NCI-H1105 treated with DMSO at 0.1 percent for 48 hours (cell line): ENCODE results near the gene GCFC2.
"Not testable (repeated sequence)": the region's sequence is repeated elsewhere in the genome, so short reads cannot be mapped to it uniquely, and the experiment has no call there.

ENCODE experiments used
- DNase-seq: peaks from one replicate; lab custom pipeline; 2025; lab: John Stamatoyannopoulos, UW

The GCFC2 gene

DNA sequence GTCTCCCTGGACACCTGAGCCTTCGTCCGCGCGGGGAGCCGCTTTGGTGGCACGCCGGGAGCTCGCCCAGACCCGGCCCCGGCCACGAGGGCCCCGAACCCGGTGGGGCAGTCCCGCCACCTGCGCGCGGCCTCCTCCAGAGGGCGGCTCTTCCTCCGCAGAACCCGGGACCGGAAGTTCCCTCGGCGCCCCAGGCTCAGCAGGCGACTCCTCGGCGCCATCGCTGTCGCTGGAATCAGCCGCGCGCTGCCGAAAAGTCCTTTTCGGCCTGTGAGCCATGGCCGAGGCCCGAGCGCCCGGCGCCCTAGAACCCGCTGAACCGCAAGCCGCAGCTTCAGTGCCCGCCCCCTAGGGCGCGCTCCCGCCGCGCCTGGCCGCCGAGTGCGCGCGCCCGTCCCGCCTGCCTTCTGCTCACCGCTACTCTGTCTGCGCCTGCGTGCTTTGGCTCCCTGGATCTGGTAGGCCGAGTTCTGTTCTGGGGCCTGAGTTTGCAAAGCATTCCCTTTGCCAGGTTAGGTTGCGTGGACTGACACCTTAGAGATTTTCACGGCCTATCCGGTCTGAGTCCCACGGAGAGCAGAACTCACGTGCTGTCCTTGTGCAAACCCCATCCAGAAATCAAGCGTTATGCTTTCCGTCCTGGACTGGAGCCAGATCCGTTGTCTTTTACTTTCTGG, at the start of gene GCFC2:
Gene GCFC2 (minus strand): TSS at position 339 of the 677 bp plus-strand sequence. CDS start 60 bp downstream, at position 279.
- DNase-seq, result peak; percentile 80

DNA sequence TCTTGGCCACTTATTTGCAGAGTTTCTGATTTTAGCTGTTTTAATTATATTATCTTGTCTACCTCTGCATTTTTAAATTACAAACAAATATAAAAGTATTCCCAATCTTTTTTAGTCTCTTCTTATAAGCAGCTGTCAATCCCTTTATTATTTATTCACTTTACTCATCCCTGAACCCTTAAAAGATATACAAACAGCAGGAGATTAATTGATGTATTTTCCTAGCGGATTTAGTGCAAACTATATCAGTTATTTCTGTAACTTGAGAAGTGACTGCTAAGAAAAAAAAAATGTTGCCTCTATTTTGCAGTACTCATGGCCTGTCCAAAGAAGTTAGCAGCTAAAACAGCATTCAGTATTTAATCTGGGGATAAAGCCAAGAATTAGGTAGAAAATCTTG, 42.1 kb upstream of the GCFC2 start:
- DNase-seq, result no peak

DNA sequence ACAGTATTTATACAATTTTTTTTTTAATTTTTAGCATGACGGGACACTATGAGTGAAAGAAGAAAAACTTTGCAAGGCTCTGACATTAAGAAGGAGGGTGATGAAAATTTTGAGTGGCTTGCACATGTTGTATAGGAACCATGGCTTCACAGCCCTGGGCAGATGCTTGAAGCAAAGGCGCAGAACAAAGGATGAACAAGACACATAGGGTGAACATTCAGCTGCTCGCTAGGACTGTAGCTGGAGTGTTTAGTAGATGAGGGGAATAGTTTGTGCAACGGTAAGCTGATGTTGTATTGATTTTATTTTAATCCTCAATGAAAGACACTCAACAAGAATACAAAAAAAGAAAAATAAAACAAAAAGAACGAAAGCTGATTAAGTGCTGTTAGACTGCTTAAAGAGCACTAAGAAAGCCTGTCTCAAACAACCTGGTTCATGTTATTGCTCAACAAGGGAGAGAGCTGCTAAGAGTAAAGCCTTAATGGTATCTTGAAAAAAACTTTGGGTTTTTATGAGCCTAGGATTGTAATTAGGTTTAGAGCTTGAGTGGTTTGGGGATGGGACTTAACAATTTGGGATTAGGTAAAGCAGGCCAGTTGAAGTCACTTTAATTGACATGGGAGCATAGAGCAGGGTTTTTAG, 41.2 kb upstream of the GCFC2 start:
- no peak for DNase-seq

DNA sequence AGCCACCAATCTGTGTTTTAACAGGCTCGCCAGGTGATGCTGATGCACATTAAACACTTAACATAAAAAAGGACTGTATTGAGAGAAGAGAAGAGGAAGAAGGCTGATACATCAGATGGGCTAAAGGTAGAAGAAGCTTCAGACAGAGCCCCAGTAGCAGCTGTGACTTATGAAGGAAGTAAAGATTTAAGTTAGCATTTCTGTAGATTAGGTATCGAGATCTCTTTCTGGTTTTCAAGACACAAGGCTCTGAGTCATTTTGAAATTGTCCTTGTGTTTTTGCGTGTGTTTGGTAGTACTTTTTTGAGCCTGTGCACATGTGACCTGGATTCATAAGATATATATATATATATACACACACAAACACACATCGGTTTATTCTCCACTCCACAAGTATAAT, 40.6 kb upstream of the GCFC2 start:
- peak; percentile 37 for DNase-seq

DNA sequence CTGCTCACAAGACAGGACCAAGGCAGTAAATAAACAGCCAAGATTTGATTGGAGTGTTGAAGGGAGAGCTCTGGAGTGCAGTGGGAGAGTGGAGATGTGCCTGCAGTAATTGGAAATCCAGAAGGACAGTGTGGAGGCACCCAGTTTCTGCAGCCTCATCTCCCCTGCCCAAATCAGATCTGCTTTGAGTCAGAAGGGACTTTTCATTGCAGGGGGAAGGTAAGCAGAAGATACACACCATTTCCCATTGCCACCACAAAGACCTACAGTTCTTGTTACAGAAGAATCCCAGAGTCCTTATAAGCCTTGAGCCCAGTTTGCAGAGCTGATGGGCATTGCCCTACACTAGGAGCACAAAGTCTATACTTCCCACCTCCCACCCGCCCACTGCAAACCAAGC, 27.2 kb upstream of the GCFC2 start:
- no peak for DNase-seq

DNA sequence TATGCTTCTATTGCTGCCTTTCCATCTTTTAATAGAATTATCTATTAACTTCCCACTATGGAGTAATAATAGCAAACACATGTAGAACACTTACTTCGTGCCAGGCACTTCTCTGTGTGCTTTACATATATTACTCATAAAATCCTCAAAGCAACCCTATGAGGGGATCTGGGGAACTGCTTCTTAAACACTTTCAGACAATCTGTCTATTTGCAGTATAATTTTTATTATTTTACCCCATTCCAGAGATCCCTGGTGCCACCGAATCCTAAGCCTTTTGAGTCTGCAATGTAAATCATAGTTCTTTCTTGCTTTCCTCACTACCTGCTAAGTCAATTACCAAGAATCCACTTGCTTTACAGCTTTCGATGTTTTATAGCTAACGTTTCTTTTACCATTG, 25.6 kb upstream of the GCFC2 start:
- no peak for DNase-seq

DNA sequence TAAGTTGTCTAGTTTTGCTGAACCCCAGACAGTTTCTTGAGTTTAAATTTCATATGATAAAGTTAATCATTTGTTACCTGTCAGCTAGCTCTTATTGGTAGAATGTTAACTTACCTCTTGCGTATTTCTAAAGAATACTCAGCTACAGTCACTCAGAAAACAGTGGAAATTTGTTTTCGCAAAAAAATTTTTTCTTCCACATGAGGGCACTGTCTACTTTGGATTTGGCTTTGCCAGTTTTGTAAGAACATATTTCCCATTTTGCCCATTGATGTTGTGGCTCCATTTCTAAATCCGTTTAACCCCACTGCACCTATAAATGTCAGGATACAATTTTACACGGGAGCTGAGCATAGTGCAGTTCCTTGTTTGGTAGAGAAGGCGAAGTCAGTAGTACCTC, 19.1 kb upstream of the GCFC2 start:
- peak; percentile 20 for DNase-seq

DNA sequence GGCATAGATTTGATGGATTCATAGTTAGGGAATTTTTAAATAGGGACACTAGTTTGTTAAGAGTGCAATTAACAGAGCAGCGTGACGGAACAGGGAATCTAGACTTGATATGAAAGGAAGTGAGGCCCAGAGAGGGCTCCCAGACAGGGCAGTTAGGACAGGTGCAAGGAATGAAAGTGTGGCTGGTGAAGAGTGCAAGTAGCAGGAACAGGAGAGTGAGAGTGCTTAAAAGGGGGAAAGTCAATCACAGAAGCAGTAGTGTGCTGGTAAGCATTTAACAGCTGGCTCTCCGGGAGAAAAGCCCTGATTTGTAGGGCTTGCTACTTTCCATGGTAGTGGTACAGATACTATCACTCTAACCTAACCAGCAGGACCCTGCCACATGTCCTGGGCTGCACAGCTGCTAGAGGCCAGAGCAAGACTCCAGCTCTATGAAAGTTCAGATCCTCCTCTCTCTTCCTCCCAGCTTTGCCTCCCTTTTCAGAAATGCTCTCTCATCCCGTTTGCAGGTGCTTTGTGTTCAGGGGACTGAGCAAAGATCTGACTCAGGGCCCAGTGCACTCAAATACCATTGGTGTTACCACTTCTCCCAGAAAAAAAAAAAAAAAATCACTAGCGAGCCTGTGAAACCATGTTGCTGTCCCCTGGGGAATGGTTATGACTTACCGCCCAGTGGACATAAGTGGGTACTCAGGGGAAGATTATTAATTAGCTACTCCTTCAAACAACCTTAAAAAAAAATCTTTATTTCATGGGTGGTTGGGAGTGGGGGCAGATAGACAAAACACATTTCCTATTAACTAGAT, 18.1 kb upstream of the GCFC2 start:
- no peak for DNase-seq

DNA sequence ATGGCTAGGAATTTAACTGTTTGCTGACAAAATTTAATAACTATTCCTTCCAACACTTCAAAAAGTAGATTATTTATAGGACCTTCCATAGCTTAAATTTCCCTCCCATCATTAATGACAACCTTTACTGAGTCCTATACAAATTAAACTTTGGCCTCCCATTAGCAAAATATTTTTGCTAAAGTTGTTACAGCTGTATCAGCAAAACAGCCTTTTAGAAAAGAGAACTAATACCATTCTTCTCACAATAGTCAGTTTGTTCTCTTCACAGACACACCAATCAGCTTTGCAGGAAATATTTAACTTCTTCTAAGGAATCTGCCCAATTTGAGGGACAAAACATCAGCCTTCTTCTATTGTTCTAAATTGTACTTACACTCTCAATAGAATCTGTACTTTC, 12.0 kb upstream of the GCFC2 start:
- no peak for DNase-seq

DNA sequence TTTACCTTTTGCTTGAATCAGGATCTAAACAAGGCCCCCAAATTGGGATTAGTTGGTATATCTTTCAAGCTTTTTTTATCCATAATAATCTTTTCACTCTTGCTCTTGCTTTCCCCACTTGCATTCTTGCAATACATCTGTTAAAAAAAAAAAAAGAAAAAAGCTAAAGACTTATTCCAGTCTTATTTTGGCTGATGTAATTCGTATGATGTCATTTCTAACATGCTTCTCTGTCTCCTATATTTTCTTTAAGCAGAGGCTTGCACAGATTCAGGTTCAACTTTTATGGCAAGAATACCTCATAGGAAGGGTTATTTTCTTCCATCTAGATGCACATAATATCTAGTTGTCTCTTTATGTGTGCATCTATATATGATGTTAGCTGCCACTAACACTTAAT, 9.8 kb upstream of the GCFC2 start:
- no peak for DNase-seq

DNA sequence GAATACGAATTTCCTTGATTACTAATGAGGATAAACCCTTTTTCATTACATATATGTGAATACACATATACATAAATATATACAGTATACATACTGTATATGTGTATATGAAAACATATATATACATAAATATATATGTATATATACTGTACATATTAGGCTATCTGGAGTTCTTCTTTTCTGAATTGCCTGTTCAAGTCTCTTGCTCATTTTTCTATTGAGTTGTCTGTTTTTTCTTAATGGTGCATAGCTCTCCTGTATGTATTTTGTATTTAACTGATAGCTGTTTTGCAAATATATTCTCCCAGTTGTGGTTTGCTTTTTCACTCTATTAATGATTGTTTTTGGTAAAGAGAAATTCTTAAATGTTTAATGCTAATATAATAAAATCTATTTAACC, 8.9 kb upstream of the GCFC2 start:
- DNase-seq, result no peak

DNA sequence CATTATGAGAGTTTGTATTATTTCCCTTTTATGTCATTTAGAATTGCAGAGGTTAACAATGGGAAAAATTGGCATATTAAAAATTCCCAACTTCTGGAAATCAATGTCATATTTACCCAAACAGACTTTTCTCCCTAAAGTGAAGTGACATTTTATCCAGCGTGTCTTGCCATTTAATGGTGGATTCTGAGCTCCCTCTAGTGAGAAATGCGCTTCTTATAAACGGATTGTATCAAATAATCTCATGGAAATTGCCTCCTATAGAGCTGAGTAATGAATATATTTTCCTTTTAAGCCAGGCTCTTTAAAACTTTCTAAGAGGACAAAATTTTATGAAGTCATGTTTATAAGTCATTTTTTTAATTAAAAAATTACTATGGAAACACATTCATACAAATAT, 5.7 kb upstream of the GCFC2 start:
- DNase-seq, result no peak

DNA sequence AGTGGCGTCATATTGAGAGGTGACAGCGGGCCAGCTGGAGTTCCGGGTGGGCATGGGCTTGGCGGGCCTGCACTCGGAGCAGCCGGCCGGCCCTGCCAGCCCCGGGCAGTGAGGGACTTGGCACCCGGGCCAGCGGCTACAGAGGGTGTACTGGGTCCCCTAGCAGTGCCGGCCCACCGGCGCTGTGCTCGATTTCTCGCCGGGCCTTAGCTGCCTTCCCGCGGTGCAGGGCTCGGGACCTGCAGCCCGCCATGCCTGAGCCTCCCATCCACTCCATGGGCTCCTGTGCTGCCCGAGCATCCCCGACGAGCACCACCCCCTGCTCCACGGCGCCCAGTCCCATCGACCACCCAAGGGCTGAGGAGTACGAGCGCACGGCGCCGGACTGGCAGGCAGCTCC, 875 bp upstream of the GCFC2 start:
- DNase-seq, result not testable (repeated sequence)

DNA sequence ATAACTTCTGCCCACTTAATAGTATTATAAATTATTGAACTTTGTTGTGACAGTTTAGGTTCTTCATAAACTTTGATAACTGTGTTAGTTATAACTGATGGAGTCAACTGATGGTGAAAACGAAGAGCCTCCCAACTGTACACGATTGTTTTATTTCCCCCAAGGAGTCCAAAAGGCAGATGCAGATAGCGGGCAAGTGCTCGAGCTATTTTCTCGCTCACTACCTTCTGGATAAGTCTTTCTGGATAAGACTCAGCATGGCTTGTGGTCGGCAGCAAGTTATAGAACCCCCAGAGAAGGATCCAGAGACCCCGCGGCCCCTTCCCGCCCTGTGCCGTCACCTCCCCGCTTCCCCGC, 517 bp downstream of the GCFC2 start:
- no peak for DNase-seq

DNA sequence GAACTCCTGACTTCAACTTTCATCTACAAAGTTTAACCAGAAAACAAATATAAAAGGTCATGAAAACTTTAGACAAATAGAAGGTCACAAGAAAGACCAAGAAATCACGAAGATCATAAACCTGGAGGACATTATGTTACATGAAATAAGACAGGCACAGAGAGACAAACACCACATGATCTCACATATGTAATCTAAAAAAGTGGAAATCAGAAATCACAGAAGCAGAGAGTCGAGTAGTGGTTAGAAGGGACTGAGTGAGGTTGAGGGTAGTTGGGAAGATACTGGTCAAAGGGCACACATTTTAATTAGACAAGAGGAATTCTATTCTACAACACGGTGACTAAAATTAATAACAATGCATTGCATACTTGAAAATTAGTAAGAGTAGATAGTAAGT, 1.4 kb downstream of the GCFC2 start:
- DNase-seq, result no peak

DNA sequence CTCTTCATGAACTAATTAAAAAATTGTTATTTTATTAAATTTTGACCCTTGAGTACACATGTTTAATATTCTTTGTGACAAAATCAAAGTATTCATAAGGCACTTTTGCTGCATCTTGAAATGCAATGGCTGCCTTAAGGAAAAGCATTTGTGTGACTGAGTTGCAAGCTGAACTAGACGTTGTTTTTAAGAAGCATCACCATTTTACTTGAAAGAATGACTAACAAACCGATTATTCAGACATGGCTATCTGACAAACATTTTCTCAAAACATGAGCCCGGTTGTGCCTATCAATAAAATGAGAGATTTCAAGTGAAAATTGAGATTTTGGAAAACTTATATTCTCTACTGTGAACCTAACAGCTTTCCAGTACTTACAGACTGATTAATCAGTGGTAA, 2.8 kb downstream of the GCFC2 start:
- DNase-seq, result no peak

DNA sequence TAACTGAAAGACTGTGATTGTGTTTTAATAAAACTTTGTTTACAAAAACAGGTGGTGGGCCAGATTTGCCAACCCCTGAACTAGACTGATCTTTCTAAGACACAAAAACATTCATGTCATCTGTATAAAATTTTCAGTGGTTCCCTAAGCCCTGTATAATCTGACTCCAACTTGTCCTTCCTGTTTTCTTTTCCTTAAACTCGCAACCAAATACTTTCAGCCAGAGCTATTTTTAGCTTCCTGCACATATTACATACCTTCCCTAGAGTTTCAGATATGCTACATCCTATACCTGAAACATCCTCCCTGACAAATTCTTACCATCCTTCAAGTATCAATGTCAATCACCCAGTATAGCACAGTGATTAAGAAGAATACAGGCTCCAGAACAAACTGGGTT, 4.8 kb downstream of the GCFC2 start:
- no peak for DNase-seq

DNA sequence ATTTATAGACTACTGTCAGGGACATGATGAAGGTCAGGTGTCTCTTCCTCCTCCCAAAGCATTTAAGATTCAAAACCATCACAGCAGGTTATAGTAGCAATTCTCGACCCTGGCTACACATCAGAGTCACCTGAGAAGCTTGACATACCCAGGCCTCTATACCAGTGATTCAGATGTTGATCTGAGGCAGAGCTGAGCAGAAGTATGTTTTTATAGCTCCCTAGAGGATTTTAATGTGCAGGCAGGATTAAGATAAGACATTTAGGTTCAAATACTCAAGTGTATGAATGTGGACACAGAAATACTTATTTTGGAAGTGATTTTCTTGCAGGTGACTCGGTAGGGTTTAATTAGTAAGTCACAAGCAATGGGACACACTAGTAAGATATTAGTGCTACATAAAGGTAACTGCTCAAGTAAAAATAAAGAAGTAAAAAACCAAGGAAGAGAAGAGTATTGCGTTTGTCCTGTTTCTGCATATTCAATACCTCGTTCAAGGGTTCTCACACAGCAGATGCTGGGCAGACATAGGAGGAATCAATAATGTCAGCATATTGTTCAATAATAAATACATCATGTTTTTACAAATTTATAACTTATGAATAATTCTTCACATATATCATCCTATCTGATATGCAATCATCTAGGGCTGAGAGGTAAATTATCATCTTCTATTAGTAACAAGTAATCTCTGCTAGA, 7.0 kb downstream of the GCFC2 start:
- DNase-seq, result no peak

DNA sequence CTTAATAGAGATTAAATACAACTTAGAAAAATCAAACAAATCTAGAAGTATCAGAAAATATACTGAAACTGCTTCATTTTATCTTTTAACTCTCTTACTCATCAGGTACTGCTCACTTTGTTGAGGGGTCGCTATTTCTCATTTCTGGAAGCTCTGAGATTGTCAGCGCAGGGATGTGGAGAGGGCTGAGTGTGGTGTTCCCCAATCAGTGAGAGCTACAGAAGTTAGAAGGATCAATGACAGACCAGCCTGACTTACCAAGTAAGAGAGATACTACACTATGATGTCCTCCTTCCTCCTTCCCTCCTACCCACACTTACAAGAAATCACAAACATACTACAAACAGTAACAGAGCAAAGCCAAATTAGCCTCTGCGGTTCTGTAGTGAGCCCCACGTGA, 8.1 kb downstream of the GCFC2 start:
- no peak for DNase-seq

DNA sequence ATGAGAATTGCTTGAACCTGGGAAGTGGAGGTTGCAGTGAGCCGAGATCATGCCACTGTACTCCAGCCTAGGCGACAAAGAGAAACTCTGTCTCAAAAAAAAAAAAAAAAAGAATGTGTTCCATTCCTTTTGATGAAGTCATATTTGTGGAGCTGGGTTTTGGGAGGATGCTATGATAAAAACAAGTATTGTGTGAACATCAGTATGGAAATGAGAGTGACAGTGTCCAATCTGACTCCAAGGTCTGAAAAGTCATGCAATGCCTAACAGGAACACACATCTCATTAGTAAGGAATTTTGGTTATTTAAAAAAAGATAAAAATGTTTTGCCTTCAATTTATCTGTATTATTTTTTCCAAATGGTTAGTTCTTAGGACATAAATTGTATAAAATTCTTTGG, 11.8 kb downstream of the GCFC2 start:
- DNase-seq, result no peak

DNA sequence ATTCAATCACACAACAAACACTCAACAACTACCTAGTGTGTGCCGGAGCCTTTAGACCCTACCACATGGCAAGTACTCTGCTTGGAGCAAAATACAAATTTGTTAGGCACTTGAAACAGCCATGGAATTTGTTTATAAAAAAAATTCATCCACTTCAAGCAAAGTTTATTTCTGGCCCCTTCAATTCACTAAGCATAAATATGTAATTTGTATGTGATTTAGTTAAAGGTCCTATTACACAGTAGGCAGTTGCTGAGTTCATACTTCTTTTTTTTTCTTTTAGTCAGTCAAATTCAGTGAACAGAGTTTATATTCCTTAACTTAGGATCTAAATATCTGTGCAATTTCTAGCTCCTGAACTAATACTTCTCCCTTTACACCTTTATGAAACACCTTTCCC, 22.5 kb downstream of the GCFC2 start:
- no peak for DNase-seq

DNA sequence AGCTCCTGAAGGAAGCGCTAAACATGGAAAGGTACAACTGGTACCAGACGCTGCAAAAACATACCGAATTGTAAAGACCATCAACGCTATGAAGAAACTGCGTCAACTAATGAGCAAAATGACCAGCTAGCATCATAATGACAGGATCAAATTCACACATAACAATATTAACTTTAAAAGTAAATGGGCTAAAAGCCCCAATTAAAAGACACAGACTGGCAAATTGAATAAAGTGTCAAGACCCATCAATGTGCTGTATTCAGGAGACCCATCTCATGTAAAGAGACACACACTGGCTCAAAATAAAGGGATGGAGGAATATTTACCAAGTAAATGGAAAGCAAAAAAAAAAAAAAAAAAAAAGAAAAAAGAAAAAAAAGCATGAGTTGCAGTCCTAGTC, 27.3 kb downstream of the GCFC2 start:
- DNase-seq, result not testable (repeated sequence)

DNA sequence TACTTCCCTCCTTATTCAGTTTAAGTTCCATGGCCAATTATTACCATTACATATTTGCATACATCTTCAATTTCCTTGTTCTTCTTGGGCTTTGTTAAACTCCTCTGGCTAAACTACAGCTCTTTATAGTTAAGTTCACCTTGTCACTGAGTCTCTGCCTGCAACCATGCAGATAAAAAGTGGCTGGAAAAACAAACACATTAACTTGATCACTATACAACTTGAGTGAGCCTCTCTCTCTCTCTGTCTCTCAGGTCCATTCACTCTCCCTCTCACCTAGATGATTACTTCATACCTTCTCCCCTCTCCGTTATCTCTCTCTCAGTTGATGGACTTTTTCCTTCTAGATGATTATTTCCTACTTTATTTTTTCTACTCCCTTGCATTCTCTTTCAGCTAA, 30.3 kb downstream of the GCFC2 start:
- DNase-seq, result peak; percentile 27
